Adrenal gland (tissue), 12 donors: ENCODE data around the gene TNFRSF18. TPM values are rescaled to one million over a fixed set of nuclear protein-coding genes. Genes with fewer than 3 reads are reported as not detected.

ENCODE experiments used
- DNase-seq, 7 donors: peaks; one replicate each; pipeline ENCODE4 v3.0.0-alpha.2; 2019 to 2020
- H3K27ac ChIP-seq, 5 donors: fragments of 200-600 bp; sonication (generic) in 4 of 5; 1 replicate in 3 of 5; 2 replicates in 2 of 5; pipeline versions ENCODE4 v1.5.1 to v1.8.0; 2016 to 2020; ENCODE audit warnings: mild to moderate bottlenecking in 1 of 5
- H3K27me3 ChIP-seq: fragments of 200-600 bp; 2 replicates; pipeline ENCODE4 v1.8.0; 2021
- H3K36me3 ChIP-seq, 2 donors: fragments of 200-600 bp; replicated peaks in 1 of 2; 1 replicate in 1 of 2; 2 replicates in 1 of 2; pipeline versions ENCODE4 v1.5.1 to v1.8.0; 2018 to 2022
- H3K4me1 ChIP-seq, 2 donors: fragments of 200-600 bp; replicated peaks in 1 of 2; 1 replicate in 1 of 2; 2 replicates in 1 of 2; pipeline versions ENCODE4 v1.5.1 to v1.8.0; 2018 to 2021
- H3K4me3 ChIP-seq, 4 donors: fragments of 200-600 bp; sonication (generic) in 3 of 4; one replicate each; pipeline ENCODE4 v1.5.1; 2016 to 2018
- H3K9me3 ChIP-seq, 3 donors: fragments of 200-600 bp; sonication (generic) in 1 of 3; replicated peaks in 1 of 3; 1 replicate in 2 of 3; 2 replicates in 1 of 3; pipeline versions ENCODE4 v1.5.1 to v1.8.0; 2016 to 2021
- CTCF ChIP-seq, 6 experiments: fragments of 450-650 bp in 4 of 6; fragments of 200-600 bp in 2 of 6; sonication (generic) in 1 of 6; IDR thresholded peaks; 1 replicate in 5 of 6; 2 replicates in 1 of 6; pipeline versions ENCODE4 v1.5.1 to v1.8.0; 2016 to 2021; ENCODE audit warnings: antibody characterized with exemption in 6 of 6, mild to moderate bottlenecking in 2 of 6, moderate library complexity in 1 of 6
- POLR2A ChIP-seq, 2 donors: fragments of 450-650 bp; IDR thresholded peaks; one replicate each; pipeline ENCODE4 v1.6.1; 2017; ENCODE audit warnings: antibody characterized with exemption in 2 of 2, mild to moderate bottlenecking in 2 of 2, moderate library complexity in 1 of 2
- WGBS, 4 donors: extraction: QIAGEN DNeasy Blood & Tissue Kit in 2 of 4; methylation state at CpG; one replicate each; pipeline versions ENCODE4 v1.1.5 to v1.1.7; 2013 to 2017; 5-methylcytosine and 5-hydroxymethylcytosine counted together
- intact Hi-C, 2 donors: fragments of 100-400 bp; cut with DNase I; formaldehyde crosslinking; loops; one replicate each; pipeline versions ENCODE4 v1.14.1 to v1.15.0; 2022 to 2023
- polyA plus RNA-seq, 3 donors: library from polyadenylated mRNA; stranded (reverse); fragments of 200-250 nt in 2 of 3; fragments of 350-450 nt in 1 of 3; fragmentation: Illumina TruSeq in 1 of 3; extraction: RNeasy Lipid Tissue Mini Kit (QIAGEN cat#74804) in 1 of 3; gene quantifications; one replicate each; pipeline ENCODE4 v1.2.3, GENCODE V29; 2013 to 2014
- total RNA-seq, 9 donors: library from RNA; depleted of rRNA in 4 of 9; stranded (reverse); fragments of >200 nt in 4 of 9; fragments of 120-200 nt in 1 of 9; fragmentation: NEBNext Ultra II Directional in 1 of 9; extraction: Animal tissue kit (Norgen Biotek cat#: 25700) in 1 of 9; gene quantifications; one replicate each; pipeline versions ENCODE4 v1.1.0 to v1.2.4, GENCODE V29; 2013 to 2023
- donor health status: healthy with polysubstance abuse.
- donor health status: Bipolar disorder and iron deficiency.
- donor health status: DM: yes; HTN: yes; CAD: no.
- donor health status: DM: no; HTN: no; CAD: no.
- donor health status: DM: no; HTN: no; CAD: no.
- donor health status: DM: yes; HTN: yes; CAD: no.

TNFRSF18 gene
- total and polyA plus RNA-seq, 12 donors = 0.27 to 1.5 (median 0.64) TPM; not detected in 7

- no peak overlapping the region for H3K27ac ChIP-seq
- no peak overlapping the region for H3K4me3 ChIP-seq
- no peak for DNase-seq
- H3K9me3 ChIP-seq = no peaks in the 10 kb centered on the region
- WGBS, 4 donors = 55 to 75% (median 61%) methylated on average over 4 to 73 of the region's 73 CpGs
- intact Hi-C loops = no loop called here
- H3K36me3 ChIP-seq = no peaks in the 10 kb centered on the region
- peaks cover 5 to 10% of the 10 kb centered on the region in 2 donors for H3K4me1 ChIP-seq
- peaks cover 37% of the 10 kb centered on the region for H3K27me3 ChIP-seq
- TF ChIP-seq CTCF (IDR thresholded peaks at IDR 0.05) (no peak), POLR2A (IDR thresholded peaks at IDR 0.05) (no peak)
These were observed 43.5 kb downstream of the TNFRSF18 start for GRCh38 chr1:1162597-1163537.

DNA sequence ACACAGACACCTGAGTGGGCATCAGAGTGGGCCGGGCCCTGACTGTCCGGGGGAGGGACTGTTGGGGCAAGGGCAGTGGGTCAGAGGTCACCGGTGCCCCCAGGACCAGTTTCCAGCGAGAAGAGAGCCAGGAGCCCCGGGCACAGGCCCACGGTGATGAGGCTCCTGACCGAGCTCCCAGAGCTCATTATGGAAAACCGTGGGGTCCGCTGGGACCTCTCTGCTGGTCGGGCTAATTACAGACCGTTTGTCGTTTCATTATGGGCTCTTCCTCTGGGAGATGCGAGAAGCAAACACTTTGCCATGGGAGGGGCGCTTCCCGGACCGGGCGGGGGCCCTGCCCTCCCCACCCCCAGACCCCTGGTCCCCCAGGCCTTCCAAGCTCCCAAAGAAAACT, 44.7 kb downstream of the TNFRSF18 start:
- Histone ChIP-seq H3K36me3 (no peaks in the 10 kb centered on the region), H3K27ac (no peak overlapping the region), H3K27me3 (peaks cover 26% of the 10 kb centered on the region), H3K9me3 (no peaks in the 10 kb centered on the region), H3K4me3 (no peak overlapping the region), H3K4me1 (peaks cover 8 to 13% of the 10 kb centered on the region in 2 donors)
- intact Hi-C loops = no loop called here
- DNase-seq = no peak
- TF ChIP-seq POLR2A (IDR thresholded peaks at IDR 0.05) (no peak), CTCF (IDR thresholded peaks at IDR 0.05) (no peak)
- WGBS, 4 donors = 43 to 80% (median 64%) methylated on average over 3 to 17 of the region's 17 CpGs

- Histone ChIP-seq H3K4me1 (peaks cover 8 to 13% of the 10 kb centered on the region in 2 donors), H3K9me3 (no peaks in the 10 kb centered on the region), H3K36me3 (no peaks in the 10 kb centered on the region), H3K4me3 (no peak overlapping the region), H3K27ac (no peak overlapping the region), H3K27me3 (peaks cover 21% of the 10 kb centered on the region)
- intact Hi-C loops = no loop called here
- 77 to 85% (median 79%) methylated on average over 20 to 29 of the region's 29 CpGs for WGBS, 4 donors
- DNase-seq = no peak
- no peak for TF ChIP-seq POLR2A (IDR thresholded peaks at IDR 0.05)
- TF ChIP-seq CTCF (IDR thresholded peaks at IDR 0.05) = no peak
These were observed 45.2 kb downstream of the TNFRSF18 start for GRCh38 chr1:1161078-1161682.

GRCh38 chr1:1160281-1160930, 46.0 kb downstream of the TNFRSF18 start:
- WGBS, 4 donors = 70 to 86% (median 84%) methylated on average over 9 to 23 of the region's 23 CpGs
- intact Hi-C loops = no loop called here
- H3K4me3 ChIP-seq = no peak overlapping the region
- peaks cover 8 to 13% of the 10 kb centered on the region in 2 donors for H3K4me1 ChIP-seq
- no peak overlapping the region for H3K27ac ChIP-seq
- DNase-seq = no peak
- TF ChIP-seq CTCF (IDR thresholded peaks at IDR 0.05) = no peak
- no peak for TF ChIP-seq POLR2A (IDR thresholded peaks at IDR 0.05)
- H3K9me3 ChIP-seq = no peaks in the 10 kb centered on the region
- peaks cover 18% of the 10 kb centered on the region for H3K27me3 ChIP-seq
- no peaks in the 10 kb centered on the region for H3K36me3 ChIP-seq
